K562 (cell line): ENCODE results near the gene DPEP2. TPM values are rescaled to one million over a fixed set of nuclear protein-coding genes. Genes with fewer than 3 reads are reported as not detected.
A peak's percentile ranks its signal among the peaks of the same experiment; 100 is the strongest.

Experiments used
- ATAC-seq: fragments of 200-7000 bp; cut with Tn5 transposase; 3 replicates; pipeline ENCODE4 v1.9.1; 2020; ENCODE audit warnings: moderate library complexity
- BruUV-seq: library from RNA; stranded (reverse); fragments of 400-500 nt; replicated peaks from 2 replicates; lab custom pipeline; 2021; lab: Mats Ljungman, UMichigan
- CTCF ChIA-PET: fragments of 300-600 bp; formaldehyde crosslinking; extraction: SDS; loops from one replicate; lab custom pipeline; 2021; ENCODE audit warnings: low intra/inter-chr PET ratio; lab: Yijun Ruan, JAX
- POLR2A ChIA-PET: fragments of 300-600, 350-650 bp; sonication (Branson Sonifier 250); formaldehyde crosslinking; extraction: SDS; loops from one replicate; lab custom pipeline; 2021; ENCODE audit warnings: antibody characterized with exemption, inconsistent platforms; lab: Yijun Ruan, JAX
- DNase-seq, 4 experiments: peaks; one replicate each; pipeline versions ENCODE4 v3.0.0 to v3.0.0-alpha.2; 2011 to 2018; ENCODE audit warnings: low spot score in 3 of 4, mixed read lengths in 3 of 4; ENCODE audit errors: extremely low read depth in 1 of 4
- FAIRE-seq: peaks from 2 replicates; lab custom pipeline; 2011; peaks lifted over from hg19 to GRCh38; lab: Jason Lieb, UNC
- H2AFZ ChIP-seq: 2 replicates; pipeline ENCODE4 v1.6.0; 2011; ENCODE audit warnings: low read depth, low read length, control low read depth, inconsistent platforms
- H3K27ac ChIP-seq: fragments of 200-600 bp; 3 replicates; pipeline ENCODE4 v1.8.0; 2011; ENCODE audit warnings: low read depth, mild to moderate bottlenecking, control low read depth, inconsistent platforms, low read length, moderate library complexity, mixed read lengths; ENCODE audit errors: extremely low read depth
- H3K27me3 ChIP-seq, 2 experiments: fragments of 300-600 bp in 1 of 2; 2 replicates in 1 of 2; 3 replicates in 1 of 2; pipeline versions ENCODE4 v1.6.0 to v1.8.0; 2011; ENCODE audit warnings: inconsistent platforms in 2 of 2, low read length in 2 of 2, mild to moderate bottlenecking in 1 of 2, mixed read lengths in 1 of 2, moderate library complexity in 1 of 2; ENCODE audit not compliant: control insufficient read depth in 2 of 2, insufficient read depth in 2 of 2
- H3K36me3 ChIP-seq: fragments of 300-600 bp; 3 replicates; pipeline ENCODE4 v1.8.0; 2011; ENCODE audit warnings: mild to moderate bottlenecking, low read length, inconsistent platforms; ENCODE audit not compliant: control insufficient read depth, insufficient read depth
- H3K4me1 ChIP-seq, 2 experiments: fragments of 200-600 bp in 1 of 2; replicated peaks in 1 of 2; 2 replicates in 1 of 2; 3 replicates in 1 of 2; pipeline versions ENCODE4 v1.5.1 to v1.8.0; 2011; ENCODE audit warnings: inconsistent platforms in 2 of 2, low read length in 2 of 2, mild to moderate bottlenecking in 1 of 2, mixed read lengths in 1 of 2, moderate library complexity in 1 of 2; ENCODE audit not compliant: control insufficient read depth in 2 of 2, insufficient read depth in 2 of 2
- H3K4me2 ChIP-seq: 2 replicates; pipeline ENCODE4 v1.6.1; 2011; ENCODE audit warnings: low read length, control low read depth, inconsistent platforms, mixed read lengths; ENCODE audit not compliant: insufficient read depth
- H3K4me3 ChIP-seq: fragments of 200-600 bp; sonication (generic), shearing (Covaris generic); 2 replicates; pipeline ENCODE4 v1.5.1; 2016; ENCODE audit warnings: control low read depth, inconsistent platforms
- H3K79me2 ChIP-seq: fragments of 200-600 bp; 3 replicates; pipeline ENCODE4 v1.8.0; 2011; ENCODE audit warnings: low read length, inconsistent platforms; ENCODE audit not compliant: control insufficient read depth, insufficient read depth
- H3K9ac ChIP-seq, 2 experiments: 2 replicates each; pipeline versions ENCODE4 v1.6.0 to v1.6.1; 2011; ENCODE audit warnings: low read depth in 2 of 2, low read length in 2 of 2, control low read depth in 1 of 2, inconsistent platforms in 1 of 2, mild to moderate bottlenecking in 1 of 2, mixed read lengths in 1 of 2; ENCODE audit not compliant: insufficient read depth in 1 of 2
- H3K9me1 ChIP-seq: one replicate; pipeline ENCODE4 v1.6.0; 2011; ENCODE audit warnings: inconsistent platforms, mild to moderate bottlenecking, low read length, moderate library complexity; ENCODE audit not compliant: control insufficient read depth, insufficient read depth
- H3K9me3 ChIP-seq: replicated peaks from 2 replicates; pipeline ENCODE4 v1.5.1; 2011; ENCODE audit warnings: low read depth, low read length, inconsistent platforms; ENCODE audit not compliant: control insufficient read depth, insufficient read depth
- H4K20me1 ChIP-seq: replicated peaks from 2 replicates; pipeline ENCODE4 v1.6.1; 2011; ENCODE audit warnings: low read length, inconsistent platforms, mixed read lengths; ENCODE audit not compliant: control insufficient read depth, insufficient read depth
- POLR2G ChIP-seq: fragments of 200-400 bp; formaldehyde crosslinking; IDR thresholded peaks from 2 replicates; pipeline ENCODE4 v1.6.1; 2017; ENCODE audit warnings: low read depth, mild to moderate bottlenecking, antibody characterized with exemption, low read length, moderate library complexity
- ZNF431 ChIP-seq: sonication (generic); formaldehyde crosslinking; IDR thresholded peaks from 2 replicates; pipeline ENCODE4 v1.8.0; 2022; ENCODE audit warnings: mild to moderate bottlenecking, missing genetic modification reagents
- ZNF740 ChIP-seq, 3 experiments: fragments of 200-800 bp in 1 of 3; sonication (Bioruptor generic) in 1 of 3; sonication (generic) in 1 of 3; formaldehyde crosslinking in 1 of 3; IDR thresholded peaks; 2 replicates each; pipeline versions ENCODE4 v1.6.1 to v1.8.0; 2016 to 2022; ENCODE audit warnings: mild to moderate bottlenecking in 2 of 3, missing compliant biosample characterization in 2 of 3, missing genetic modification characterization in 2 of 3, missing genetic modification reagents in 1 of 3
- WGBS: fragments of 100-300 bp; shearing (Covaris generic); methylation state at CpG from one replicate; pipeline ENCODE4 v1.1.6; 2016; ENCODE audit warnings: low coverage, mixed read lengths; ENCODE audit not compliant: insufficient coverage; ENCODE audit errors: missing lambda C conversion rate; 5-methylcytosine and 5-hydroxymethylcytosine counted together
- in situ Hi-C: fragments of 300-500 bp; cut with MboI; formaldehyde crosslinking; loops from 4 replicates; pipeline ENCODE4 v1.15.0; 2018; ENCODE audit warnings: inconsistent platforms, mixed read lengths
- intact Hi-C: fragments of 100-400 bp; cut with micrococcal nuclease; formaldehyde crosslinking; loops from 2 replicates; pipeline ENCODE4 v1.14.2; 2022
- polyA plus RNA-seq, 8 experiments: library from polyadenylated mRNA; depleted of rRNA in 4 of 8; stranded (reverse) in 5 of 8; unstranded in 3 of 8; fragments of >200 nt; fragmentation: Nextera tagmentation in 2 of 8; fragmentation: Illumina TruSeq in 1 of 8; extraction: Ambion mirVana in 2 of 8; extraction: Trizol in 1 of 8; gene quantifications; 2 replicates each; pipeline versions ENCODE4 v1.2.1 to v1.2.3, GENCODE V29; 2011 to 2014; ENCODE audit warnings: inconsistent platforms in 1 of 8, missing spikeins in 1 of 8
- total RNA-seq, 7 experiments: library from RNA; depleted of rRNA in 6 of 7; stranded (reverse); fragments of >200 nt in 6 of 7; fragmentation: Illumina TruSeq in 2 of 7; extraction: Trizol in 2 of 7; gene quantifications; 2 replicates each; pipeline versions ENCODE4 v1.2.1 to v1.2.3, GENCODE V29; 2011 to 2021; ENCODE audit warnings: low replicate concordance in 1 of 7

The DPEP2 gene
- total and polyA plus RNA-seq, 9 of the 15 experiments (the other 6 are each of a cell fraction or from before 2014, with no cell fraction given), result 0.14 to 1.2 (median 0.38) TPM

- BruUV-seq, result no TSS peak
- H3K4me2 ChIP-seq, result no peak overlapping the region
- CTCF ChIA-PET, result interaction anchor here (0.7 kb wide), 1 partner anchor 53 kb away, joined by 3 read pairs; no protein-coding TSS in a partner anchor
Observed at GRCh38 chr16:67944690-67945391, 54.4 kb downstream of the DPEP2 start.

More at GRCh38 chr16:67944690-67945391, 54.4 kb downstream of the DPEP2 start:
- Histone ChIP-seq H3K4me3 (no peak overlapping the region), H2AFZ (no peak overlapping the region), H3K79me2 (no peaks in the 10 kb centered on the region), H3K9me1 (no peaks in the 10 kb centered on the region), H3K36me3 (peaks cover 82% of the 10 kb centered on the region; the same call in 2 of the 3 replicates), H3K9ac (peak overlapping the region in 1 of 2 experiments; percentile 79; a peak in 2 of 4 replicates), H3K9me3 (no peaks in the 10 kb centered on the region; the same call in 1 of the 2 replicates), H3K27ac (no peak overlapping the region), H4K20me1 (peaks cover 16% of the 10 kb centered on the region; the same call in 1 of the 2 replicates), H3K4me1 (peaks cover 10 to 72% of the 10 kb centered on the region in 2 experiments; a peak in 4 of 5 replicates), H3K27me3 (no peaks in the 10 kb centered on the region)
- ATAC-seq (no peak), FAIRE-seq (no peak), DNase-seq (no peak)
- intact Hi-C loops, result no loop called here
- POLR2A ChIA-PET, result interaction anchor here (0.6 to 2.4 kb wide), 5 partner anchors 8 to 22 kb away, joined by 3 to 9 read pairs (median 6); no protein-coding TSS in a partner anchor
- TF ChIP-seq POLR2G, result peak; percentile 53
- TF ChIP-seq ZNF431 (CRISPR knock-in tag), result no peak
- TF ChIP-seq ZNF740 (CRISPR knock-in tag; IDR thresholded peaks at IDR 0.05), result 0 out of 2 replicates have a peak, but pooled peaks have one; percentile 12
- TF ChIP-seq ZNF740 (tag; IDR thresholded peaks at IDR 0.05), result no peak
- in situ Hi-C loops, result no loop called here
- WGBS, result 94% methylated on average over 22 of the region's 24 CpGs
